HL-60/S4 (cell line): ENCODE results near the gene OR2L5.

Experiments
- in situ Hi-C: fragments of 300-500 bp; cut with MboI; formaldehyde crosslinking; loops from 2 replicates; pipeline ENCODE4 v1.14.3; 2022; ENCODE audit warnings: low sequenced_read_pairs

Gene OR2L5, protein sequence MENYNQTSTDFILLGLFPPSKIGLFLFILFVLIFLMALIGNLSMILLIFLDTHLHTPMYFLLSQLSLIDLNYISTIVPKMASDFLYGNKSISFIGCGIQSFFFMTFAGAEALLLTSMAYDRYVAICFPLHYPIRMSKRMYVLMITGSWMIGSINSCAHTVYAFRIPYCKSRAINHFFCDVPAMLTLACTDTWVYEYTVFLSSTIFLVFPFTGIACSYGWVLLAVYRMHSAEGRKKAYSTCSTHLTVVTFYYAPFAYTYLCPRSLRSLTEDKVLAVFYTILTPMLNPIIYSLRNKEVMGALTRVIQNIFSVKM

DNA sequence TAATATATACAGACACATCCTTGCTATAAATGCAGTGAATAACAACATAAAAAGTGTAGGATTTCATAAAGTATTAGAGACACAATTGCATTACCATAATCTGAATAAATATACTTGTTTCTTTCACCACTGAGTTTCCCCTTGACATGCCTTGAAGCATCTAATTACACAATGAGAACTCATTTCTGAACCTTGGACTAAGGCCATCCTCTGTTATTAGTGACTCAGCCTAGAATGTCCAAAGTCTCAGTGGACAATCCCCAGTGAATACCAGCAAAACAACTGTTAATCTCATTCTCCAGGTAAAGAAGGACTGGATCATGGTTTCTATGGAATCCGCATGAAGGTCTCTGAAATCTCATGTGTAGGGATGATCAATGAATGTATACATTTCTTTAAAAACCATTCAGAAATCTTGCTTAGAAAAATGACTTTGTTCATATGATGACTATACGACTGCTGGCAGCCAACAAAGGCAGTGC lies at the start of gene OR2L5:
Gene OR2L5 (plus strand): TSS at position 432 of the 482 bp plus-strand sequence. CDS start 8,288 bp downstream, outside the sequence.
- in situ Hi-C loops = no loop called here

DNA sequence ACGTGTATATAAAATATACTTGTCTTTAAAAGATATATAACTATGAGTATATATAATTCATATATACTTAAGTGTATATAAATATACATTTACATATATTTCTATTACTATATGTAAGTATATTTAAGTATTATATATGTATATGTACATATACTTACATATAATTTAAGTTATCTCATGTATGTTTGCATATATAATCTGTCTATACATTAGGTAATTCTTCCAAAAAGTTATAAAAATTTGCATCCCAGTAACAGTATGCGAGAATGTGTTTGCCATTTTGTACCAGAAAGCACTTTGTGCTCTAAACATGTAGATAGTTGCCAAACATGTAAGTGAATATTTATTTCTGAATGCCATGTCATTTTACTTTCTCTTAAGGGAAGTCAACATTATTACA lies 48.5 kb upstream of the OR2L5 start, which contains the start of gene OR2AK2:
Gene OR2AK2 (plus strand): TSS at position 301 of the 400 bp plus-strand sequence. CDS start 144 bp downstream, outside the sequence.
- in situ Hi-C loops = no loop called here

DNA sequence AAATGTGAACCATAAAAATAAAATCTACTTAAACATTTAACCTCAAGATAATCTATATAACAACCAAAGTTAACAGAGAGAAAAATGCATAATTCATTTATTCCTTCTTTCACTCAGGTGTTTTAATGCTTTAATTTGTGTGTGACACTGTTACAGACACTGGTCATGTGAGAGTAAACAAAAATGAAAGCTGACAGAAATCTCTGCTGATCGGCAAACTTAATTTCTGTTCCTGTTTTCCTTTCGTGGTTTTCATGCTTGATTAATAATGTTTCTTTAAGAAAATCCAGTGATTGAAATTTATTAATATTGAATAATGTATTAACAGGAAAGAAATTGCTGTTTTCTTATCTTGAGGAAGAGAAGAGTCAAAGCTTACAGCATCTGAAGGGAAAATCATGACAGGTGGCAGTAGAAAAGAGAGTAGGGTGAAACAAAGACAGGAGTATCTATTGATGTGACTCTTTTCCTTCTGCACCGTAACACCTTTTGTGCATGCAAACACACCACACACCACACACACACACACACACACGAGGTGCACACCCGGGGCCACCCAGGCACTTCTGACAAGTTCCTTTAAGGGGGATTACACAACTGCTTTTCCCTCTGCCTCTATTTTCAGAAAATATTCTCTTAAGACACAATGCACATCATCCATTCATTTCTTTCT lies 46.8 kb upstream of the OR2L5 start:
- in situ Hi-C loops = no loop called here

DNA sequence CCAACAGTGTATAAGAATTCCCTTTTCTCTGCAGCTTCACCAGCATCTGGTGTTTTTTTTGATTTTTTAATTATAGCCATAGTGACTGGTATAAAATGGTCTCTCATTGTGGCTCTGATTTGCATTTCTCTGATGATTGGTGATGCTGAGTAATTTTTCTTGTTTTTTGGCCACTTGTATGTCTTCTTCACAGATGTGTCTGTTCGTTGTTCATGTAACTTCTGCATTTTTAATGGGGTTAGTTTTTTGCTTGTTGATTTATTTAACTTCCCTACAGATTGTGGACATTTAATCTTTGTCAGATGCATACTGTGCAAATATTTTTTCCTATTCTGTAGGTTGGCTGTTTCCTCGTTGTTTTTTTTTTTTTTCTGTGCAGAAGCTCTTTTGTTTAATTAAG lies 20.5 kb upstream of the OR2L5 start:
- in situ Hi-C loops = no loop called here

DNA sequence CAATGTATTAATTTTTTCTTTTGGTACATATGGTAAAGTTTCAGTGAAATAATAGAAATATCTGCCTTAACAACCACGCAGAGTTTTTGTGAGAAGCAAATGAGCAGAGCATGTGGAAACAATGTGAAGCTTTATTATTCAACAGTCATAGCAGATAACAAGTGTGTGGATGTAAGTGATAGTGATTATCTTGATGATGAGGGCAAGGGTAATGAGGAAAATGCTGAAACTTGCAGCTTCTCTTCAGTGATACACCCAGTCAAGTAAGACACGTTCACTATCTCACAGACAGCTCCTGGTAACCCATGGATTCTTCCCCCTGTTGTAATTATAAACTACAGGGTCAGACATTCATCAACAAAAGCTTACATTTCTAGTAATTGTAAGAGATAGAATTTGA lies 14.6 kb upstream of the OR2L5 start:
- in situ Hi-C loops = no loop called here

DNA sequence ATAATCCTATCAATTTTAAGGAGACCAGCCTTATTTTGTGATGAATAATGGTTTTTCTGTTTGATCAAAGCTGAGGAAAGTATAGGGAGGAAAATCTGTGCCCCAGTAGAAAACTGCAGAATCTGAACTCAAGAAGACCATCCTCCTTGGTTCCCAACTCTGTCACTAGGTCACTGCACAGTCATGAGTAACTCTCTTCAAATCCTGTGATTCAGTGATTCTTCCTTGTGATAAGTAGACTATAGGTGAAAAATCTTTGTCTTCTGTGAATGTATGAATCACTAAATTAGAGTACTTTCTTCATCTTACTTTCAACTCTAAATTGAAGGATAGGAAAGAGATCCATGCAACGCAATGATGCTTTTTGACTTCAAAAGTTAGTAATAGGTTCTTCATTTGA lies 13.3 kb upstream of the OR2L5 start:
- in situ Hi-C loops = no loop called here

DNA sequence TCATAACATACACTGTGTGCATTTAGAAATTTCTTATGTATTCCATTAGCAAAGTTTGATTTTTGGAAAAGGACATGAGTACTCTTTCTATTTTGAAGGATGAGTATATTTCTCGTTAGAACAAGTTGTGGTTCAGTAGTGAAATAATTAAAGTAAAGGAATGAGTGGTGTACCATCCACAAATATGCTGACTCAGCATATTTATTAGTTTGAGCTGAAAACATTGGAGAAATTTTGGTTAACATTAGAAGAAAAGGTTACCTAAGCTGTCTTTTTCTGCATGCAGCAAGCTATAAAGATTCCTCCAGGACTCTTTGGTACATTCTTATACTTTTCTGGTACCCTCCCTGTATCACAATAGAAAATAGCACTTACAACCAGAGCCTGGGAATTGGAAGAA lies 5.7 kb upstream of the OR2L5 start:
- in situ Hi-C loops = no loop called here

DNA sequence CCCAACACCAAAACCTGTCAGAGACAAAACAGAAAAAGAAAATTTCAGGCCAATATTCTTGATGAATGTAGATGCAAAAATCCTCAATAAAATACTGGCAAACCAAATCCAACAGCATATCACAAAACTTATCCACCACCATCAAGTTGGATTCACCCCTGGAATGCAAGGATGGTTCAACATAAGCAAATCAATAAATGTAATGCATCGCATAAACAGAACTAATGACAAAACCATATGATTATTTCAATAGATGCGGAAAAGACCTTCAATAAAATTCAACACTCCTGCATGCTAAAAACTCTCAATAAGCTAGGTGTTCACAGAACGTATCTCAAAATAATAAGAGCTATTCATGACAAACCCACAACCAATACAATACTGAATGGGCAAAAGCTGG lies 3.8 kb upstream of the OR2L5 start:
- in situ Hi-C loops = no loop called here

DNA sequence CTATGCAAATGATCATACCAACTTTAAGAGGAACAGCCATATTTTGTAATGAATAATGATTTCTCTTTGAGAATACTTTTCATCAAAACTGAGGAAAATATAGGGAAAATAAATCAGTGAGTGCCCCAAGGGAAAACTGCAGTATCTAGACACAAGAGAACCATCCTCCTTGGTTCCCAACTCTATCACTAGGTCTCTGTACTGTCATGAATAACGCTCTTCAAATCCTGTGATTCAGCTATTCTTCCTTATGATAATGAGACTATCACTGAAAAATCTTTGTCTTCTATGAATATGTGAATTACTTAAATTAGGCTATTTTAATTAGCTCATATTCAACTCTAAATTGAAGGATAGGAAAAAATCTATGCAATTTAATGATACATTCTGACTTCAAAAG lies 2.3 kb downstream of the OR2L5 start:
- in situ Hi-C loops = no loop called here

DNA sequence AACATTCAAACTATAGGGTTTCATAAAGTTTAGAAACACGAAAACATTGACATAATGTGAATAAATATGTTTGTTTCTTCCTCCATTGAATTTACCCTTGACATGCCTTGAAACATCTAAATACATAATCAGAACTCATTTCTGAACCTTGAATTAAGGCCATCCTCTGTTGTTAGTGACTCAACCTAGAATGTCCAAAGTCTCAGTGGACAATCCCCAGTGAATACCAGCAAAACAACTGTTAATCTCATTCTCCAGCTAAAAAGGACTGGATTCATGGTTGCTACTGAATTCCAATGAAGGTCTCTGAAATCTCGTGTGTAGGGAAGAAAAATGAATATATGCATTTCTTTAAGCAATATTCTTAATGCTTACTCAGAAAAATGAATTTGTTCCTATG lies 16.3 kb downstream of the OR2L5 start, which contains the start of gene OR2L2:
Gene OR2L2 (plus strand): TSS at position 301 of the 400 bp plus-strand sequence. CDS start 8,198 bp downstream, outside the sequence.
- in situ Hi-C loops = no loop called here

DNA sequence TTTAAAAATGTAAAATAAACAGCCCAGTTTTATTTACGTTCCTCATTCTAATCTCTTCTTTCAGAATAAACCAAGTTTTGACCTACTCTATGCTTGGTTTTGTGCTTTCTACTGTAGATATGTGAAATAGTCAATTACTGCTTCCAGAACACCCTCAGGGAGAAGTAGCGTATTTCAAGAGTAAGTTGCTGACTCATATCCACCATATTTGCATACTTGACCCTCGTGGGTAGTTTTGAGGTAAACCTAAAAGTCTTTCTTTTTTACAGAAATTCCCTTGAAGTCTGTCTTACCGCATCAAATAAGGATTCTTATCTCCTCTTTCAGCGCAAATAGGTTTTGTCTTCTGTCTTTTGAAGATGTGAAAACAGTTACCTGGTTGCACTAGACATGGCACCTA lies 31.7 kb downstream of the OR2L5 start:
- in situ Hi-C loops = no loop called here

DNA sequence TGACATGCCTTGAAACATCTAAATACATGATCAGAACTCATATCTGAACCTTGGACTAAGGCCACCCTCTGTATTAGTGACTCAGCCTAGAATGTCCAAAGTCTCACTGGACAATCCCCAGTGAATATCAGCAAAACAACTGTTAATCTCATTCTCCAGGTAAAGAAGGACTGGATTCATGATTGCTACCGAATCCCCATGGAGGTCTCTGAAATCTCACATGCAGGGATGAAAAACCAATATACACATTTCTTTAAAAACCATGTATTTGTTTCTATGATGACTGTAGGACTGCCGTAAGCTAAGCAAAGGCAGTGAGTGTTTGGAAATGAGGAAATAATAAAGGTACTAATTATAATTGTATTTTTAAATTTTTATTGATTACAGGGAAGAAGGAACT lies 33.1 kb downstream of the OR2L5 start, which contains the start of gene OR2L3:
Gene OR2L3 (plus strand): TSS at position 301 of the 400 bp plus-strand sequence. CDS start 13,846 bp downstream, outside the sequence.
- in situ Hi-C loops = no loop called here

DNA sequence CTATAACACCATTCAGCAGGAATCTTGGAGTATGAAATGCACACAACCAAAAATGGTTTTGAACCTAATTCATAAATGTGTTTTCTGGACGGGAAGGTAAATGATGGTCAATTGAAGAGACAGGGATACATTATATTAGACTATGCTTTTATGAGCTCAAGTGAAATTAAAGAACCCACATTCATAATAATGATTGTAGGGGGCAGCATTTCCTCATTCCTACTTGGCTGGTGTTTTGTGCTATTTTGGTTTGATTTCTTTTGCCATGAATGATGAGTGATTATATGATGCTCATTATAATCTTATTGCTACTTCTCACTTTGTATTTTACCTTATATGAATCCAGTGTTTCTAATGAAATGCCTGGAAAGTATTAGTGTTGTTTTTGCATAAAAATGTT lies 33.5 kb downstream of the OR2L5 start:
- in situ Hi-C loops = no loop called here

DNA sequence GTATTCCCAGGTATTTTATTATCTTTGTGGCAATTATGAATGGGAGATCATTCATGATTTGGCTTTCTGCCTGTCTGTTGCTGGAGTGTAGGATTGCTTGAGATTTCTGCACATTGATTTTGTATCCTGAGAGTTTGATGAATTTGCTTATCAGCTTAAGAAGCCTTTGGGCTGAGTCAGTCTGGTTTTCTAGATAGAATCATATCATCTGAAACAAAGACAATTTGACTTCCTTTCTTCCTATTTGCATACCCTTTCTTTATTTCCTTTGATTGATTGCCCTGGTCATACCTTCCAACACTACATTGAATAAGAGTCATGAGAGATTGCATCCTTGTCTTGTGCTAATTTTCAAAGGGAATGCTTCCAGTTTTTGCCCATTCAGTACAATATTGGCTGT lies 41.2 kb downstream of the OR2L5 start:
- in situ Hi-C loops = no loop called here

DNA sequence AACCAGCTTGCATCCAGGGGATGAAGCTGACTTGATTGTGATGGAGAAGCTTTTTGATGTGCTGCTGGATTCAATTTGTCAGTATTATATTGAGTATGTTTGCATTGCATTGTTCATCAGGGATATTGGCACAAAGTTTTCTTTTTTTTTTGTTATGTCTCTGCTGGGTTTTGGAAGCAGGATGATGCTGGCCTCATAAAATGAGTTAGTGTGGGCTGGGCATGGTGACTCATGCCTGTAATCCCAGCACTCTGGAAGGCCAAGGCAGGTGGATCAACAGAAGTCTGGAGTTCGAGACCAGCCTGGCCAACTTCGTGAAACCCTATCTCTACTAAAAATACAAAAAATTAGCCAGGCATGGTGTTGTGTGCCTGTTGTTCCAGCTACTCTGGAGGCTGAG lies 41.8 kb downstream of the OR2L5 start:
- in situ Hi-C loops = no loop called here

DNA sequence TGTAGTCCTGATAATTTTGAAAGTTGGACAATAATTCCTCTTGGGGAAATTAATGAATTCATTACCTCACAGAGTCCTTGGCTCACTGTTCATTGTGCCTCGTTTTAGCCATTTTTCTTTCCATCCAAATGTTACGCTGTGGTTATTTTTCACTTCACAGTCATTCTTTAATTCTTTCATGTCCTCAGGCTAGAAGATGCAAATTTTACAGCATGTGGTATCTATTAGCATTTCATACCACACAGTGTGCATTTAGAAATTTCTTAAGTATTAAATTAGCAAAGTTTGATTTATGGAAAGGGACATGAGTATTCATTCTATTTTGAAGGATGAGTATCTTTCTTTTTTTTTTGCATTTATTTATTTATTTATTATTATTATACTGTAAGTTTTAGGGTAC lies 51.6 kb downstream of the OR2L5 start:
- in situ Hi-C loops = no loop called here

DNA sequence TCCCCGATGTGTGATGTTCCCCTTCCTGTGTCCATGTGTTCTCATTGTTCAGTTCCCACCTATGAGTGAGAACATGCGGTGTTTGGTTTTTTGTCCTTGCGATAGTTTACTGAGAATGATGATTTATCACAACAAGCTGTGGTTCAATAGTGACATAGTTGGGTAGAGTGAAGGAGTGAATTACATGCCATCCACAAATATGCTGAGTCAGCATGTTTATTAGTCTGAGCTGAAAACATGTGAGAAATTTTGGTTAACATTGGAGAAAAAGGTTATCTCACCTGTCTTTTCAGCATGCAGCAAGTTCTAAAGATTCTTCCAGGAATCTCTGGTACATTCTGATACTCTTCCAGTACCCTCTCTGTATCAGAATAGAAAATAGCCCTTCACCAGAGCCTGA lies 52.1 kb downstream of the OR2L5 start:
- in situ Hi-C loops = no loop called here
